ENCODE measurements around the gene OXLD1.

OXLD1 gene

DNA sequence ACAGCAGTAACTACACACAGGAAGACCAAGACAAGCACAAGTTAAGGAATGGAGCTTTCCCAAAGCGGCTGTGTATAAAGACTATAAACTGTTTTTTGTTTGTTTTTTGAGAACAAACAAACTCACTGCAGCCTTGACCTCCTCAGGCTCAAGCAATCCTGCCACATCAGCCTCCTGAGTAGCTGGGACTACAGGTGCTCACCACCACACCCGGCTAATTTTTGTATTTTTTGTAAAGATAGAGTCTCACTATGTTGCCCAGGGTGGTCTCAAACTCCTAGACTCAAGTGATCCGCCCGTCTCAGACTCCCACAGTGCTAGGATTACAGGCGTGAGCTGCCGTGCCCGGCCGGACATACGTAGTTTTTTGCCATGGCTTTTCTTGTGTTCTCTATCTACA, 6.0 kb downstream of the OXLD1 start:
- Histone ChIP-seq H3K36me3 (ENCODE audit: insufficient read depth, low read length) (peaks cover 11% of the 10 kb centered on the region), H3K4me3 (ENCODE audit: low read depth in 1 of 2, low read length in 2 of 2) (no peak overlapping the region), H3K27ac (ENCODE audit: low read length) (no peak overlapping the region), H3K79me2 (ENCODE audit: insufficient read depth, low read length) (peaks cover 5% of the 10 kb centered on the region), H2AFZ (ENCODE audit: low read depth, low read length) (no peak overlapping the region), H3K4me2 (ENCODE audit: insufficient read depth, low read length) (no peak overlapping the region), H3K27me3 (ENCODE audit: insufficient read depth, low read length, poor library complexity) (no peaks in the 10 kb centered on the region), H3K4me1 (ENCODE audit: insufficient read depth, low read length) (peaks cover 8% of the 10 kb centered on the region), H3K9ac (ENCODE audit: low read depth, low read length) (no peak overlapping the region), H3K9me3 (ENCODE audit: insufficient read depth, low read length, severe bottlenecking) (no peaks in the 10 kb centered on the region), H4K20me1 (ENCODE audit: insufficient read depth, low read length) (no peaks in the 10 kb centered on the region)
- no peak for ATAC-seq (ENCODE audit: insufficient read depth, low read depth)
- no peak for TF ChIP-seq EZH2 (IDR thresholded peaks at IDR 0.05; ENCODE audit: borderline replicate concordance, low read depth, low read length, severe bottlenecking)
- TF ChIP-seq, protein P1, sequence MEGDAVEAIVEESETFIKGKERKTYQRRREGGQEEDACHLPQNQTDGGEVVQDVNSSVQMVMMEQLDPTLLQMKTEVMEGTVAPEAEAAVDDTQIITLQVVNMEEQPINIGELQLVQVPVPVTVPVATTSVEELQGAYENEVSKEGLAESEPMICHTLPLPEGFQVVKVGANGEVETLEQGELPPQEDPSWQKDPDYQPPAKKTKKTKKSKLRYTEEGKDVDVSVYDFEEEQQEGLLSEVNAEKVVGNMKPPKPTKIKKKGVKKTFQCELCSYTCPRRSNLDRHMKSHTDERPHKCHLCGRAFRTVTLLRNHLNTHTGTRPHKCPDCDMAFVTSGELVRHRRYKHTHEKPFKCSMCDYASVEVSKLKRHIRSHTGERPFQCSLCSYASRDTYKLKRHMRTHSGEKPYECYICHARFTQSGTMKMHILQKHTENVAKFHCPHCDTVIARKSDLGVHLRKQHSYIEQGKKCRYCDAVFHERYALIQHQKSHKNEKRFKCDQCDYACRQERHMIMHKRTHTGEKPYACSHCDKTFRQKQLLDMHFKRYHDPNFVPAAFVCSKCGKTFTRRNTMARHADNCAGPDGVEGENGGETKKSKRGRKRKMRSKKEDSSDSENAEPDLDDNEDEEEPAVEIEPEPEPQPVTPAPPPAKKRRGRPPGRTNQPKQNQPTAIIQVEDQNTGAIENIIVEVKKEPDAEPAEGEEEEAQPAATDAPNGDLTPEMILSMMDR (IDR thresholded peaks at IDR 0.05; ENCODE audit: borderline replicate concordance, extremely low read depth, low read length, poor library complexity, severe bottlenecking) = no peak
- no peak for DNase-seq

DNA sequence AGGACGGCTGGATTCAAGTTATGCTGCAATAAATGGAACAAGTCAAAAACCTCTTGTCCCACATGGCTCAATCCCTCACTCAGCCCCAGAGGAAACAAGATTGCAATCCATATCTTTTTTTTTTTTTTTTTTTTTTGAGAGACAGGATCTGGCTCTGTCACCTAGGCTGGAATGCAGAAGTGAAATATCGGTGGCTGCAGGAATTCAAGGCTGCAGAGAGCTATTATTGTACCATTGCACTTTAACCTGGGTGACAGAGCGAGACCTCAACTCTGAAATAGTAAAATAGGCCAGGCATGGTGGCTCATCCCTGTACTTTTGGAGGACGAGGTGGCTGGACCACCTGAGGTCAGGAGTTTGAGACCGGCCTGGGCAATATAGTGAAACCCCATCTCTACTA, 7.4 kb downstream of the OXLD1 start:
- Histone ChIP-seq H3K9ac (ENCODE audit: low read depth, low read length) (no peak overlapping the region), H3K27me3 (ENCODE audit: insufficient read depth, low read length, poor library complexity) (no peaks in the 10 kb centered on the region), H3K9me3 (ENCODE audit: insufficient read depth, low read length, severe bottlenecking) (no peaks in the 10 kb centered on the region), H2AFZ (ENCODE audit: low read depth, low read length) (no peak overlapping the region), H3K4me1 (ENCODE audit: insufficient read depth, low read length) (no peaks in the 10 kb centered on the region), H3K79me2 (ENCODE audit: insufficient read depth, low read length) (no peaks in the 10 kb centered on the region), H3K4me2 (ENCODE audit: insufficient read depth, low read length) (no peak overlapping the region), H3K4me3 (ENCODE audit: low read depth in 1 of 2, low read length in 2 of 2) (no peak overlapping the region), H4K20me1 (ENCODE audit: insufficient read depth, low read length) (no peaks in the 10 kb centered on the region), H3K27ac (ENCODE audit: low read length) (no peak overlapping the region), H3K36me3 (ENCODE audit: insufficient read depth, low read length) (no peaks in the 10 kb centered on the region)
- TF ChIP-seq, protein P1 (IDR thresholded peaks at IDR 0.05; ENCODE audit: borderline replicate concordance, extremely low read depth, low read length, poor library complexity, severe bottlenecking) = no peak
- TF ChIP-seq EZH2 (IDR thresholded peaks at IDR 0.05; ENCODE audit: borderline replicate concordance, low read depth, low read length, severe bottlenecking) = no peak
- no peak for ATAC-seq (ENCODE audit: insufficient read depth, low read depth)
- DNase-seq = no peak

DNA sequence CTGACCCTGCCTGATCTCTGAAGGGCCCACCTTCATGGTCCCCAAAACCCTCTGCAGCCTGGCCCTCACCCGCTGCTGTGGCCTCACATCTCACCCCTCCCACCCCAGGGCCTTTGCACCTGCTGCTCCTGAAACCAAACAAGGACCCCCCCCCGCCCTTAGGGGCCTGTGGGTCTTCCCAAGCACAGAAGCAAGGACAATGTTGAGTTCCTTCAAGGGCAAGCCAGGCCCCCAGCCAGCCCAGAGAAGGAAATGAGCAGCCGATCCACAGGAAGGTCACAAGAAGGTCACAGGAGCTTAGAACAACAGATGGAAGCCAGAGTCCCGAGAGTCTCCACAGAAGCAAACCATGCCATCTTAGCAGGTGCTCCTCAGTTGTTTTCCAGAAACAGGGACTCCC, 9.6 kb downstream of the OXLD1 start:
- no peaks in the 10 kb centered on the region for H3K27me3 ChIP-seq (ENCODE audit: insufficient read depth, low read length, poor library complexity)
- no peak overlapping the region for H3K9ac ChIP-seq (ENCODE audit: low read depth, low read length)
- H4K20me1 ChIP-seq (ENCODE audit: insufficient read depth, low read length) = no peaks in the 10 kb centered on the region
- H3K4me2 ChIP-seq (ENCODE audit: insufficient read depth, low read length) = no peak overlapping the region
- no peak for DNase-seq
- H3K9me3 ChIP-seq (ENCODE audit: insufficient read depth, low read length, severe bottlenecking) = no peaks in the 10 kb centered on the region
- no peaks in the 10 kb centered on the region for H3K4me1 ChIP-seq (ENCODE audit: insufficient read depth, low read length)
- H3K79me2 ChIP-seq (ENCODE audit: insufficient read depth, low read length) = no peaks in the 10 kb centered on the region
- H3K36me3 ChIP-seq (ENCODE audit: insufficient read depth, low read length) = no peaks in the 10 kb centered on the region
- TF ChIP-seq EZH2 (IDR thresholded peaks at IDR 0.05; ENCODE audit: borderline replicate concordance, low read depth, low read length, severe bottlenecking) = no peak
- TF ChIP-seq, protein P1 (IDR thresholded peaks at IDR 0.05; ENCODE audit: borderline replicate concordance, extremely low read depth, low read length, poor library complexity, severe bottlenecking) = no peak
- no peak overlapping the region for H3K27ac ChIP-seq (ENCODE audit: low read length)
- ATAC-seq (ENCODE audit: insufficient read depth, low read depth) = no peak; the same call in 2 of the 3 replicates
- H2AFZ ChIP-seq (ENCODE audit: low read depth, low read length) = no peak overlapping the region
- no peak overlapping the region for H3K4me3 ChIP-seq (ENCODE audit: low read depth in 1 of 2, low read length in 2 of 2)

Measured in DND-41 (cell line).